GM12801 (cell line): ENCODE measurements around the gene CASQ1.

Experiments
- TF ChIP-seq, protein P1 (sequence below): IDR thresholded peaks from one replicate; pipeline ENCODE4 v1.5.1; 2011; ENCODE audit warnings: control low read depth; ENCODE audit not compliant: insufficient read length; ENCODE audit errors: extremely low read depth

CASQ1 gene

DNA sequence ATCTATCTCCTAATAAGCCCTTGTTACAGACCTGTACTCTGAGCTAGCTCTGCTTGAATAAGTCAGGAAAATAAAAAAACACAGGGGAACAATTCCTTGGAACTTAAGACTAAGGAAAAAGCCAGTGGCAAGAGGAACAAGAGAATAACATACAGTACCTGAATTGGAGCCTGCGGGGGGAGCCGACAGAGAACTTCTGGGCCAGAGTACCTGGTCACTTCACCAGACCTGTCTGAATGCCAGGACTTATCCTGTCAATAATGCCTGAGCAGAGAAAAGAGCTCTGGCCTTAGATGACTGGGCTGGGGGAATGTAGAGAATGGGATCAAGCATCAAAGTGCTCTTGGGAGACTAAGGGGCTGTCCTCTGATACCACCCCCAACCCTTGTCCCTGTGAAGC lies 29.9 kb downstream of the CASQ1 start:
- TF ChIP-seq, protein P1, sequence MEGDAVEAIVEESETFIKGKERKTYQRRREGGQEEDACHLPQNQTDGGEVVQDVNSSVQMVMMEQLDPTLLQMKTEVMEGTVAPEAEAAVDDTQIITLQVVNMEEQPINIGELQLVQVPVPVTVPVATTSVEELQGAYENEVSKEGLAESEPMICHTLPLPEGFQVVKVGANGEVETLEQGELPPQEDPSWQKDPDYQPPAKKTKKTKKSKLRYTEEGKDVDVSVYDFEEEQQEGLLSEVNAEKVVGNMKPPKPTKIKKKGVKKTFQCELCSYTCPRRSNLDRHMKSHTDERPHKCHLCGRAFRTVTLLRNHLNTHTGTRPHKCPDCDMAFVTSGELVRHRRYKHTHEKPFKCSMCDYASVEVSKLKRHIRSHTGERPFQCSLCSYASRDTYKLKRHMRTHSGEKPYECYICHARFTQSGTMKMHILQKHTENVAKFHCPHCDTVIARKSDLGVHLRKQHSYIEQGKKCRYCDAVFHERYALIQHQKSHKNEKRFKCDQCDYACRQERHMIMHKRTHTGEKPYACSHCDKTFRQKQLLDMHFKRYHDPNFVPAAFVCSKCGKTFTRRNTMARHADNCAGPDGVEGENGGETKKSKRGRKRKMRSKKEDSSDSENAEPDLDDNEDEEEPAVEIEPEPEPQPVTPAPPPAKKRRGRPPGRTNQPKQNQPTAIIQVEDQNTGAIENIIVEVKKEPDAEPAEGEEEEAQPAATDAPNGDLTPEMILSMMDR = no peak

DNA sequence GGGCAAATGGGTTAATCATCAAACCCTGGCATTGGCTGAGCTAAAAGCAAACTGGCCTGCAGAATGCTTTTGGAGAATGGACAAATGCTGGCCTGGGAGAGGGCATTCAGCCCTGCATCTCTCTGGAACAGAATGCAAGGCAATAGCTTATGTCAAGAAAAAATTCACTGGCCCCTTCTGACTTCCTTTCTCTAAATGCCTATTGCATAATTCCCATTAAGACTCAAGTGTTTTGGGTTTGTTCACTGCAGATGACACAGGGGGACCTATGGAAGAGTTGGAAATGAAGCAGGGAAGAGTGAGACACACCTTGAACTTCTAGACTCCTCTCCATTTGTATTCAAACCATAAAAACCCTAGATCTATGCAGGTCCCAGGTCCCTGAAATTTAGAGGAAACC lies 30.7 kb downstream of the CASQ1 start:
- TF ChIP-seq, protein P1 = no peak

DNA sequence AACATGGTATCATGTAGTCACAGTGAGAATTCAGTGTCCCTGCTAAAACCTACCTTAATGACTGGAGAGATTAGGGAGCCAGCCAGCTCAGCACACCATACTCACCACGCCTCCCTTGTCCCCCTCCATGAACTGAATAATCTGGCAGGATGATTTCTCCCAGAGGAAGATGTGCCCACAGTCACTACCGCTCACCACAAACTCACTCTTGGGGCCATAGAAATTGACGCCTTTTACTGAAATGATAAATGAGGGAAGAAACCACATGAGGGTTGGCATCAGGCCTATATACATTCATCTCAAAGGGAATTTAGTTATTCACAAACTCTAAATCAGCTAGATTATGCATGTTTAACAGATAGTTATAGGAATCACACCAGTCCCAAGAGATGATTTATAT lies 32.2 kb downstream of the CASQ1 start:
- TF ChIP-seq, protein P1 = no peak

DNA sequence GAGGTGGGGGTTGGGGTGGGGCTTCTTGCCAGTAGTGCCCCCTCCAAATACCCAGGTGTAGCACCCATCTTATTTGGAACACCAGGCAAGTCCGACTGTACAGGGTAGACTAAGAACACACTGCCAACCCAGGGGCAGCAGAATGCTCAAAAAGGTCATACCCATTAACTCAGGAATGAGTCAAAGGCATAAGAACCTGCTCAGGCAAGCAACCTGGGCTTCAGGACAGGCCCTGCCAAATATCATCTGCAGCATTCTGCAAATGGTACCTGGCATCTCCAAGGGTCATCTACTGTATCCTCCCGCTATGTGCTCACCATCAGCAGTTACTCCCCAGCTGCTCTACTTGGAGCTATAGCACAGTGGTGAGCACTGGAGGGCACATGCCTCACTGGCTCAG lies 34.2 kb downstream of the CASQ1 start:
- TF ChIP-seq, protein P1 = no peak

DNA sequence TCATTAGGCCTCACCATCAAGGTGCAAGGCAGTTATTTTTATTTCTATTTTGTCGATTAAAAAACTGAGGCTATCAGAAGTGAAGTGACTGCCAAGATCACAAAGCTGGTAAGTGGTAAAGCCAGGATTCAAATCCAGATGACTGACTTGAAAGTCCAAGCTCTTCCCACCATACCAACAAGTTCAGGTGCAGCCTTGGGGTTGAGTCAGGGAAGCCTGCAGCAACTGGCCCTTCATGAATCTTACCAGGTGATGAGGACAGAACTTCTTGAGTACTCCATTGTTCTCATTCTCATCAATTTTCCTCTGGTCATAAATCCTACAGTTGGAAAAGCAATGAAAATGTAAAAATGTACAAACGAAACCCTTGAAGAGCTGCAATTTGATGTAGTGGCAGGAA lies 35.0 kb downstream of the CASQ1 start:
- TF ChIP-seq, protein P1 = no peak

DNA sequence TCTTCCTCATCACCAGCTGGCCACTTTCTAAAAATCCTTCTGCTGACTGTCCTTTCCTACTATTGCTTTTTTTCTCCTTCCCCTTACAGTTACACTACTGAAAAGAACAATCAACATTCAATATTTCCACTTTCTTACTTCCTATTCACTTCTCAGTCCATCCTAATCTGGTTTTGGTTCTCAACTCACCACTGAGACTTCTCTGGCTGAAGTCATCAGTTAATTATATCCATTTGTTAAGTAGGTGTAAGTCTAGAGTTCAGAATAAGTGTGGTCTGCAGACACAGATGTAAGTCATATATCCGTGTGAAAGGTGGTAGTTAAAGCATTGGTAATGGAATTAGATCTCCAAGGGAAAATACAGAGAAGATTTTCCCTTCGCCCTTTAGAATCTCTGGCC lies 36.2 kb downstream of the CASQ1 start:
- TF ChIP-seq, protein P1 = no peak

DNA sequence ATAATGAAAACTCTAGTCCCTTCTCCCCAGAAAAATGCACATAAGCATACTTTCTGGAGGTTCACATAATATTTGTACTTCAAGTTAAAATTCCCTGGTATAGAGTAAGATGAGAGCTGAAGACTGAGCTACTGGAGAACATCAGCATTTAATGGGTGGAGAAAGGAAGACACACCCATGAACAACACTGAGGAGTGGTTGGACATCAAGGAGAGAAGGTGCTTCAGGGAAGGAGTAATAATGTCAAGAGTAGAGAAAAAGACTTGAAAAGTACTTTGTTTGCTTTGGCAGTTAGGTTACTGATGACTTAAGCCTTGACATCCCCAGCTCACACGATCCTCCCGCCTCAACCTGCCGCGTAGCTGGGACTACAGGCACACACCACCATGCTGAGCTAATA lies 36.7 kb downstream of the CASQ1 start:
- TF ChIP-seq, protein P1 = no peak

DNA sequence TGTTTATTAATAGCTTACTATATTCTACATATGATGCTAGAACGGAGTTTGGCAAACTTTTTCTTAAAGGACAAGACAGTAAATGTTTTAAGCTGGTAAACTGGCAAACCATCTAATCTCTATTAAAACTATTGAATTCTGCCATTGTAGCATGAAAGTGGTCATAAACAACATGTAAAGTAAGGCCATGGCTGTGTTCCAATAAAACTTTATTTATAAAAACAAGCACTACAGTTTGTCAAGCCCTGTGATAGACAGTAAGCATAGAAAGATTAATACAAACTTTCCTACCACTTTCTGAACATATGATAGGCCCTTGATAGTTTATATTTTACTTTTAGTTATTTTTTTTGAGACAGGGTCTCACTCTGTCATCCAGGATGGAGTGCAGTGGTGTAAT lies 37.2 kb downstream of the CASQ1 start:
- TF ChIP-seq, protein P1 = no peak
